ENCODE measurements around the gene LRGUK. TPM values are rescaled to one million over a fixed set of nuclear protein-coding genes. Genes with fewer than 3 reads are reported as not detected.

Gene LRGUK
- total and polyA plus RNA-seq, 2 of the 8 experiments (the other 6 are each of a cell fraction or from before 2014, with no cell fraction given) = 1.5 to 3.6 TPM

DNA sequence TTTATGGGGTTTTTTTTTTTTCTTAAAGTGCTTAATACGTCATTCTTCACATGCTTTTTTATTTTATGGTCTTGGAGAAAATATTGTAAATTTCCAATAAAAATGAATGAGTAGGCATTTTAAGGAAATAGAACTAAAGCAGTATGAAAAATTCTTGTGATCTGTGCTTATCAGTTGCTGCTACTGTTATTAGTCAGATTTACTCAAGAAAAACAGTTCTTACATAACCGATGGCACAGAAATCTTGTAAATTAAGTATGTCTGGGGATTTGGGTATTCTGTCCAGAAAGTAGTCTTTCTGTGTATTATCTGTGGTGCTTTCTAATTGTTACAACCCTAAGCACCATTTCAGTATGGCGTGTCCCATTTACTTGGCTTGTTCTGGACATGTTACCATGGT lies 64.7 kb downstream of the LRGUK start (continued):
- TF ChIP-seq CBX5 (IDR thresholded peaks at IDR 0.05; ENCODE audit: low read depth, low read length) (no peak), CEBPB (IDR thresholded peaks at IDR 0.05; ENCODE audit: low read depth, low read length) (no peak)
